Osteoblast (primary cell): ENCODE data around the gene HAUS1. TPM values are rescaled to one million over a fixed set of nuclear protein-coding genes. Genes with fewer than 3 reads are reported as not detected.
"Not testable (repeated sequence)": the region's sequence is repeated elsewhere in the genome, so short reads cannot be mapped to it uniquely, and the experiment has no call there.

Experiments
- DNase-seq: peaks from one replicate; pipeline ENCODE4 v3.0.0; 2011; ENCODE audit warnings: low spot score, mixed read lengths; ENCODE audit not compliant: insufficient read length; ENCODE audit errors: missing footprints
- H2AFZ ChIP-seq: 2 replicates; pipeline ENCODE4 v1.6.0; 2011; ENCODE audit warnings: mild to moderate bottlenecking, low read length
- H3K27ac ChIP-seq: 2 replicates; pipeline ENCODE4 v1.5.1; 2011; ENCODE audit warnings: mild to moderate bottlenecking, low read depth, low read length, moderate library complexity
- H3K27me3 ChIP-seq: 2 replicates; pipeline ENCODE4 v1.6.0; 2012; ENCODE audit warnings: mild to moderate bottlenecking, control low read depth, inconsistent platforms, low read length, moderate library complexity; ENCODE audit not compliant: insufficient read depth
- H3K36me3 ChIP-seq: 2 replicates; pipeline ENCODE4 v1.5.1; 2011; ENCODE audit warnings: mild to moderate bottlenecking, low read length, control low read depth, moderate library complexity; ENCODE audit not compliant: insufficient read depth
- H3K4me1 ChIP-seq: 2 replicates; pipeline ENCODE4 v1.5.1; 2011; ENCODE audit warnings: mild to moderate bottlenecking, low read length, control low read depth, moderate library complexity; ENCODE audit not compliant: insufficient read depth
- H3K4me2 ChIP-seq: 2 replicates; pipeline ENCODE4 v1.6.0; 2011; ENCODE audit warnings: mild to moderate bottlenecking, low read length; ENCODE audit not compliant: insufficient read depth
- H3K4me3 ChIP-seq: fragments of 200-600 bp; sonication (generic); 3 replicates; pipeline ENCODE4 v1.5.1; 2012; ENCODE audit warnings: mild to moderate bottlenecking, low read length, inconsistent platforms; ENCODE audit not compliant: insufficient read depth
- H3K79me2 ChIP-seq: 2 replicates; pipeline ENCODE4 v1.6.0; 2012; ENCODE audit warnings: mild to moderate bottlenecking, low read length, control low read depth, inconsistent platforms; ENCODE audit not compliant: insufficient read depth
- H3K9me3 ChIP-seq: 2 replicates; pipeline ENCODE4 v1.5.1; 2011; ENCODE audit warnings: low read depth, low read length, control low read depth
- H4K20me1 ChIP-seq: 2 replicates; pipeline ENCODE4 v1.6.0; 2012; ENCODE audit warnings: mild to moderate bottlenecking, low read length, control low read depth; ENCODE audit not compliant: insufficient read depth
- total RNA-seq: library from RNA; depleted of rRNA; stranded (reverse); fragments of >200 nt; gene quantifications from 2 replicates; pipeline ENCODE4 v1.2.3, GENCODE V29; 2012
- TF ChIP-seq, protein P1 (sequence below): IDR thresholded peaks from 2 replicates; pipeline ENCODE4 v1.5.1; 2011; ENCODE audit warnings: mild to moderate bottlenecking, low read depth, low read length, moderate library complexity; ENCODE audit errors: extremely low read depth

HAUS1 gene
- total RNA-seq, 1 donor, result 40.9 TPM

DNA sequence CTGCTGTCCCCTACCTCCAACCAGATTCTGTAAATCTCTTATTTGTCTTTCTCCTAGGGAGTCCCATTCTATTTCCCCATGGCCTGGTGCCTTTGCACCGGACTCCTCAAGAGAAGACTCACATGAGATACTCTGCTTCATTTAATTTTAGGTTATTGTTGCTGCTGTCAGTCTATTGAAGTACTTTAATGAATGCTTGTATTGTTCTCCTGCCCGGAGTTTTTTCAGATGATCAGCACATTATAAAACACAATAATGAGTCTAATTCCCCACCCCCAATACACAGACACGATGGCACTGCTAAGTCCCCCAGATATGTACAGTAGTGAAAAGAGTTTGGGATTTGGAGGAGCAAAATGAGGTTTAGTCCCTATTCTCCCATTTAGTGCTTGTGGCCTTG is 58.9 kb downstream of the HAUS1 start:
- H3K27me3 ChIP-seq, result no peaks in the 10 kb centered on the region
- TF ChIP-seq, protein P1, sequence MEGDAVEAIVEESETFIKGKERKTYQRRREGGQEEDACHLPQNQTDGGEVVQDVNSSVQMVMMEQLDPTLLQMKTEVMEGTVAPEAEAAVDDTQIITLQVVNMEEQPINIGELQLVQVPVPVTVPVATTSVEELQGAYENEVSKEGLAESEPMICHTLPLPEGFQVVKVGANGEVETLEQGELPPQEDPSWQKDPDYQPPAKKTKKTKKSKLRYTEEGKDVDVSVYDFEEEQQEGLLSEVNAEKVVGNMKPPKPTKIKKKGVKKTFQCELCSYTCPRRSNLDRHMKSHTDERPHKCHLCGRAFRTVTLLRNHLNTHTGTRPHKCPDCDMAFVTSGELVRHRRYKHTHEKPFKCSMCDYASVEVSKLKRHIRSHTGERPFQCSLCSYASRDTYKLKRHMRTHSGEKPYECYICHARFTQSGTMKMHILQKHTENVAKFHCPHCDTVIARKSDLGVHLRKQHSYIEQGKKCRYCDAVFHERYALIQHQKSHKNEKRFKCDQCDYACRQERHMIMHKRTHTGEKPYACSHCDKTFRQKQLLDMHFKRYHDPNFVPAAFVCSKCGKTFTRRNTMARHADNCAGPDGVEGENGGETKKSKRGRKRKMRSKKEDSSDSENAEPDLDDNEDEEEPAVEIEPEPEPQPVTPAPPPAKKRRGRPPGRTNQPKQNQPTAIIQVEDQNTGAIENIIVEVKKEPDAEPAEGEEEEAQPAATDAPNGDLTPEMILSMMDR, result no peak

DNA sequence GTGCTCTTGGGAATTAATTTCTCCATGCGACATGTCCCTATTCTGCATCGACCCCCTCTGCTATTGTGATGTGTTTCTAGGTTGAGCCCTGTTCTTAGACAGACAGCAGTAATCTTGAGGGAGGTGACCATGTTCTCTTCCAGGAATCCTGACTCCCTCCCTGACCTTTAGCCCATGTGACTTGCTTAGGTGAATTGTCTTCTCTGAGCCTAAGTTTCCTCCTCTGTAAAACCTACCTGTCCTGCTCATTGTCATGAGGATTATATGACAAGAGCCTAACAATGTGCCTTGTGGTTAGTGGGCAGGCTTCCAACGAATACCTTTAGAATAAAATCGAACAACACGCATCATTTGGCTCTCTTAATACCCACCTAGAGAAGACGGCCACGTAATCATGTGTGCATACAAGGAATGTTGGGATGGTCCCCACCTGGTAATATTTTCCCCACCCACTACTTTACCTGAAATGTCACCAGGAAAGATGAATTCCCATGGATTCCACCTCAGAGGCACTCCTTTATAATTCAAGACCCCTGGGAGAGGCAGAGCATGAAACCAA is 59.8 kb downstream of the HAUS1 start:
- no peaks in the 10 kb centered on the region for H3K27me3 ChIP-seq
- TF ChIP-seq, protein P1, result no peak
- peaks cover 3% of the 10 kb centered on the region for H3K4me1 ChIP-seq
- no peak overlapping the region for H3K4me3 ChIP-seq
- DNase-seq, result no peak
- no peak overlapping the region for H3K4me2 ChIP-seq
- no peak overlapping the region for H2AFZ ChIP-seq
- H4K20me1 ChIP-seq, result no peaks in the 10 kb centered on the region
- H3K27ac ChIP-seq, result no peak overlapping the region
- H3K36me3 ChIP-seq, result no peaks in the 10 kb centered on the region
- no peaks in the 10 kb centered on the region for H3K9me3 ChIP-seq
- no peaks in the 10 kb centered on the region for H3K79me2 ChIP-seq

More for the DNA sequence above, 58.9 kb downstream of the HAUS1 start:
- no peak overlapping the region for H3K4me3 ChIP-seq
- H2AFZ ChIP-seq, result no peak overlapping the region
- no peak overlapping the region for H3K4me2 ChIP-seq
- no peaks in the 10 kb centered on the region for H3K79me2 ChIP-seq
- H3K4me1 ChIP-seq, result peaks cover 7% of the 10 kb centered on the region
- no peaks in the 10 kb centered on the region for H4K20me1 ChIP-seq
- no peaks in the 10 kb centered on the region for H3K36me3 ChIP-seq
- H3K9me3 ChIP-seq, result no peaks in the 10 kb centered on the region
- H3K27ac ChIP-seq, result no peak overlapping the region
- no peak for DNase-seq

DNA sequence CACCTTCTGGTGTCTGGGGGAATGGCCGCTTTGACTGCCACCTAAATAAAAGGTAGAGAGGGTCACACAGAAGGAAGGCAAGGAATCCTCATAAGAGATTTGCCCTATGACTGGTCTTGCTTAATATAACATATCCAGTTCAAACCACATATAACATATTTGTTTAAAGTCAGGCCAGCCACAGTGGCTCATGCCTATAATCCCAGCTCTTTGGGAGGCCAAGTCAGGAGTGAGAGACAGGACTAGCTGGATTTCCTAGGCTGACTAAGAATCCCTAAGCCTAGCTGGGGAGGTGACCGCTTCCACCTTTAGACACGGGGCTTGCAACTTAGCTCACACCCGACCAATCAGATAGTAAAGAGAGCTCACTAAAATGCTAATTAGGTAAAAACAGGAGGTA is 60.3 kb downstream of the HAUS1 start:
- not testable (repeated sequence) for H3K4me1 ChIP-seq, H3K4me3 ChIP-seq, H3K4me2 ChIP-seq, H4K20me1 ChIP-seq, H3K36me3 ChIP-seq, DNase-seq, H3K79me2 ChIP-seq, H3K27ac ChIP-seq, H2AFZ ChIP-seq, H3K9me3 ChIP-seq, H3K27me3 ChIP-seq

DNA sequence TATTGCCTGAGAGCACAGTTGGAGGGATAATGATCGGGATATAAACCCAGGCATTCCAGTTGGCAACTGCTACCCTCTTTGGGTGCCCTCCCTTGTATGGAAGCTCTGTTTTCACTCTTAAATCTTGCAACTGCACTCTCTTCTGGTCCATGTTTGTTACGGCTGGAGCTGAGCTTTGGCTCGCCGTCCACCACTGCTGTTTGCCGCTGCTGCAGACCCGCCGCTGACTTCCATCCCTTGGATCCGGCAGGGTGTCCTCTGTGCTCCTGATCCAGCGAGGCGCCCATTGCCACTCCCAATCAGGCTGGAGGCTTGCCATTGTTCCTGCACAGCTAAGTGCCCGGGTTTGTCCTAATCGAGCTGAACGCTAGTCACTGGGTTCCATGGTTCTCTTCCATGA is 60.7 kb downstream of the HAUS1 start:
- Histone ChIP-seq H3K9me3 (no peaks in the 10 kb centered on the region), H3K27ac (no peak overlapping the region), H3K27me3 (no peaks in the 10 kb centered on the region), H2AFZ (no peak overlapping the region), H3K4me3 (no peak overlapping the region), H3K4me2 (no peak overlapping the region), H3K79me2 (no peaks in the 10 kb centered on the region), H3K4me1 (peaks cover 12% of the 10 kb centered on the region), H3K36me3 (no peaks in the 10 kb centered on the region), H4K20me1 (no peaks in the 10 kb centered on the region)
- TF ChIP-seq, protein P1, result no peak
- no peak for DNase-seq
